Hepatocyte (in vitro differentiated cells): ENCODE data around the gene ADGRV1. TPM values are rescaled to one million over a fixed set of nuclear protein-coding genes. Genes with fewer than 3 reads are reported as not detected.

ENCODE experiments used
- DNase-seq: peaks from one replicate; pipeline ENCODE4 v3.0.0-alpha.2; 2016; ENCODE audit warnings: low spot score
- H2AFZ ChIP-seq: fragments of 200-600 bp; sonication (generic); 2 replicates; pipeline ENCODE4 v1.6.0; 2016; ENCODE audit warnings: antibody characterized with exemption, mild to moderate bottlenecking
- H3K27ac ChIP-seq: fragments of 200-600 bp; sonication (generic); 2 replicates; pipeline ENCODE4 v1.5.1; 2016; ENCODE audit warnings: mild to moderate bottlenecking
- H3K27me3 ChIP-seq: fragments of 200-600 bp; sonication (generic); 2 replicates; pipeline ENCODE4 v1.6.1; 2016
- H3K36me3 ChIP-seq: fragments of 200-600 bp; sonication (generic); replicated peaks from 2 replicates; pipeline ENCODE4 v1.5.1; 2016; ENCODE audit warnings: low read depth; ENCODE audit not compliant: insufficient read depth
- H3K4me1 ChIP-seq: fragments of 200-600 bp; sonication (generic); 2 replicates; pipeline ENCODE4 v1.5.1; 2016; ENCODE audit warnings: mild to moderate bottlenecking, moderate library complexity; ENCODE audit not compliant: insufficient read depth
- H3K4me2 ChIP-seq: fragments of 200-600 bp; sonication (generic); 2 replicates; pipeline ENCODE4 v1.6.0; 2016
- H3K4me3 ChIP-seq: fragments of 200-600 bp; sonication (generic); 2 replicates; pipeline ENCODE4 v1.5.1; 2016; ENCODE audit warnings: mild to moderate bottlenecking
- H3K79me2 ChIP-seq: fragments of 200-600 bp; sonication (generic); 2 replicates; pipeline ENCODE4 v1.6.0; 2017; ENCODE audit warnings: mild to moderate bottlenecking
- H3K9me2 ChIP-seq: fragments of 200-600 bp; sonication (generic); replicated peaks from 2 replicates; pipeline ENCODE4 v1.6.0; 2017; ENCODE audit warnings: mild to moderate bottlenecking; ENCODE audit not compliant: insufficient read depth
- H3K9me3 ChIP-seq: fragments of 200-600 bp; sonication (generic); 2 replicates; pipeline ENCODE4 v1.5.1; 2016; ENCODE audit warnings: low read depth, mild to moderate bottlenecking
- H4K20me1 ChIP-seq: fragments of 200-600 bp; sonication (generic); 2 replicates; pipeline ENCODE4 v1.6.0; 2016; ENCODE audit warnings: mild to moderate bottlenecking; ENCODE audit not compliant: insufficient read depth, poor library complexity, severe bottlenecking
- EZH2 ChIP-seq: fragments of 200-600 bp; sonication (generic); IDR thresholded peaks from 2 replicates; pipeline ENCODE4 v1.6.1; 2016; ENCODE audit warnings: antibody characterized with exemption, mild to moderate bottlenecking, borderline replicate concordance
- EZH2phosphoT487 ChIP-seq: fragments of 200-600 bp; sonication (generic); IDR thresholded peaks from one replicate; pipeline ENCODE4 v1.6.1; 2018; ENCODE audit warnings: antibody characterized with exemption, mild to moderate bottlenecking, low read depth, moderate library complexity; ENCODE audit not compliant: unreplicated experiment, severe bottlenecking
- WGBS: methylation state at CpG from one replicate; pipeline ENCODE4 v1.1.6; 2016; ENCODE audit warnings: low lambda C conversion rate; ENCODE audit errors: missing lambda C conversion rate; 5-methylcytosine and 5-hydroxymethylcytosine counted together
- polyA plus RNA-seq: library from polyadenylated mRNA; unstranded; fragments of >200 nt; fragmentation: Nextera tagmentation; extraction: Ambion mirVana; gene quantifications from 2 replicates; pipeline ENCODE4 v1.2.1, GENCODE V29; 2016
- total RNA-seq: library from RNA; depleted of rRNA; stranded (reverse); fragments of >200 nt; gene quantifications from 2 replicates; pipeline ENCODE4 v1.2.3, GENCODE V29; 2014
- TF ChIP-seq, protein P1 (sequence below): fragments of 200-600 bp; sonication (generic); IDR thresholded peaks from 2 replicates; pipeline ENCODE4 v1.5.1; 2016; ENCODE audit warnings: antibody characterized with exemption, mild to moderate bottlenecking; ENCODE audit not compliant: poor library complexity

Gene ADGRV1
- total and polyA plus RNA-seq, 2 experiments from 2014 or later, result 74.9 to 88.3 TPM

DNA sequence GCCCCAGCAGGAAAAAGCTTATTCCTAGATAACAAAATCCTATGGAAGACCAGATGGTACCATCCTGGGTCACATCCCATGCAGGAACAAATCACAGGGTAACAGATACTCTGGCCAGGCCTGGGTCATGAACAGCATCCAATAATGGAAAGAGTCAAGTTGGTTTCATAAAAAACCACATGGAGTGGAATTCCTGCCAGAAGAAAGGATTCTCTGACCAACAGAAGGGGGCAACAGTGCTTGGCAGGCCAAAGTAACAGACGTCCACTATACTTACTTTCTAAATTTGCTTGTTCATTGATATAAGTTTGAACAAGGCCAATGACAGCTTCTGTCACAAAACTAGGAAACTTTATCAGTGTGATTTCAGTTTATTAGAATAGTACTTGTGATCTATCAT is 551.0 kb downstream of the ADGRV1 start:
- no peak for DNase-seq
- no peaks in the 10 kb centered on the region for H3K4me1 ChIP-seq
- no peaks in the 10 kb centered on the region for H3K9me3 ChIP-seq
- TF ChIP-seq, protein P1, sequence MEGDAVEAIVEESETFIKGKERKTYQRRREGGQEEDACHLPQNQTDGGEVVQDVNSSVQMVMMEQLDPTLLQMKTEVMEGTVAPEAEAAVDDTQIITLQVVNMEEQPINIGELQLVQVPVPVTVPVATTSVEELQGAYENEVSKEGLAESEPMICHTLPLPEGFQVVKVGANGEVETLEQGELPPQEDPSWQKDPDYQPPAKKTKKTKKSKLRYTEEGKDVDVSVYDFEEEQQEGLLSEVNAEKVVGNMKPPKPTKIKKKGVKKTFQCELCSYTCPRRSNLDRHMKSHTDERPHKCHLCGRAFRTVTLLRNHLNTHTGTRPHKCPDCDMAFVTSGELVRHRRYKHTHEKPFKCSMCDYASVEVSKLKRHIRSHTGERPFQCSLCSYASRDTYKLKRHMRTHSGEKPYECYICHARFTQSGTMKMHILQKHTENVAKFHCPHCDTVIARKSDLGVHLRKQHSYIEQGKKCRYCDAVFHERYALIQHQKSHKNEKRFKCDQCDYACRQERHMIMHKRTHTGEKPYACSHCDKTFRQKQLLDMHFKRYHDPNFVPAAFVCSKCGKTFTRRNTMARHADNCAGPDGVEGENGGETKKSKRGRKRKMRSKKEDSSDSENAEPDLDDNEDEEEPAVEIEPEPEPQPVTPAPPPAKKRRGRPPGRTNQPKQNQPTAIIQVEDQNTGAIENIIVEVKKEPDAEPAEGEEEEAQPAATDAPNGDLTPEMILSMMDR, result peak; percentile 3
- TF ChIP-seq EZH2phosphoT487, result no peak
- no peak for TF ChIP-seq EZH2
- no peak overlapping the region for H3K4me2 ChIP-seq
- H3K27me3 ChIP-seq, result no peaks in the 10 kb centered on the region
- H3K36me3 ChIP-seq, result no peaks in the 10 kb centered on the region
- H3K79me2 ChIP-seq, result no peaks in the 10 kb centered on the region
- no peak overlapping the region for H3K27ac ChIP-seq
- no peaks in the 10 kb centered on the region for H4K20me1 ChIP-seq
- H3K9me2 ChIP-seq, result no peaks in the 10 kb centered on the region
- 75% methylated on average over 1 of the region's 1 CpG for WGBS
- no peak overlapping the region for H3K4me3 ChIP-seq
- no peak overlapping the region for H2AFZ ChIP-seq

DNA sequence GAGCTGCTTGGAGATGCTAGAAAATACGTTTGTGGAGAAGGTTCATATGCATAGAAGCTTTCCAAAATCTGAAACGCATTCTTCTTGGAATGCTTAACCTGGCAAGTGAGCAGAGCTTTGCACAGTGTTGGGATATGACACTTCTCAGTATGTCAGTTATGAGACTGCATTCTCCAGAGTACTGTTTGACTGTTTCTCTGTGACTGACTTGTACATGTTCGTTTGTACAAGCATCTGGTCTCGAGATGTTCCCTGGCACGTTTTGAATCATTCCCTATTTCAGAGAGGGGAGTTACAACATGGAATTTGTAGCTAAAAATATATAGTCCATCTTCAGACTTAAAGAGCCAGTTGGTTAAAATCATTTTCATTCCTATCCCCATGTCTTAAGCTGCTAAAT is 552.1 kb downstream of the ADGRV1 start:
- DNase-seq, result no peak
- TF ChIP-seq, protein P1, result no peak
- TF ChIP-seq EZH2phosphoT487, result no peak
- no peak for TF ChIP-seq EZH2
- Histone ChIP-seq H3K9me3 (no peaks in the 10 kb centered on the region), H3K4me1 (no peaks in the 10 kb centered on the region), H3K4me3 (no peak overlapping the region), H3K27ac (no peak overlapping the region), H2AFZ (no peak overlapping the region), H3K36me3 (no peaks in the 10 kb centered on the region), H3K79me2 (no peaks in the 10 kb centered on the region), H3K4me2 (no peak overlapping the region), H3K9me2 (no peaks in the 10 kb centered on the region), H4K20me1 (no peaks in the 10 kb centered on the region), H3K27me3 (no peaks in the 10 kb centered on the region)
- 67% methylated on average over 5 of the region's 5 CpGs for WGBS

DNA sequence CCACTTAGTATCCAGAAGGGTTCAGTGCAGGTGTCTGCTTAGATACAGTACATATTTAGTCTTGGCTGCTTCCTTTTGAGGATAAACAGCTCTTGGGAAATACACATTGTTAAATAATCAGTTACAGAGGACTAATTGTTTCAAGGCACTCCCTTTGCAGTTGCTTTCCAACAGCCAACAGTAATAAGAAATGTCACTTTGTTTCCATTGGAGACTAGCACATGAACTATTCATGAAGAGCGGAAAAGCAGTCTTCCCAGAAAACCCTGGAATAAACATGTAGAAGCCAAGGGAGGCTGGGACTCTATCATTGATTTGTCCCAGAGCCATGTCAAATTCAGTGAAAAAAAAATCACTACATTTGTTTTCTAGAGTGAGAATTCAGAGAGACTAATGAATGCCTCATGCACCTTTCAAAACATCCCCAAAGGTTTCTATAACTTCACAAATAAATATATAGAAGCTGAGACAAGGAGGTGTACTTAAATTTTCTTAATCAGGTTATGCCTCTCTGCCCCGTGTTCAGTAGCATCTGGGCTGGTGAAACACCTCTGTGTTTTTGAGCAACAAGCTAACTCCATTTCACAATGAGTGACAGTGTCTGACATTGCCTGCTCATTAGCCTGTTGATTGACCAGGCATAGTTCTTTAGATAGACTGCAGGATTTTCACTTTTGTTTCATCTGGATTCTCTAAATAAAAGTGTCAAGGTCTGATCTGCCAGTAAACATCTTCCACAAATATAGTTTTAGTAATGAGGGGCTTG is 553.1 kb downstream of the ADGRV1 start:
- Histone ChIP-seq H2AFZ (no peak overlapping the region), H3K9me2 (no peaks in the 10 kb centered on the region), H3K4me1 (no peaks in the 10 kb centered on the region), H3K36me3 (no peaks in the 10 kb centered on the region), H3K27me3 (no peaks in the 10 kb centered on the region), H3K9me3 (no peaks in the 10 kb centered on the region), H3K4me3 (no peak overlapping the region), H3K27ac (no peak overlapping the region), H4K20me1 (no peaks in the 10 kb centered on the region), H3K4me2 (no peak overlapping the region), H3K79me2 (no peaks in the 10 kb centered on the region)
- DNase-seq, result no peak
- 84% methylated on average over 2 of the region's 2 CpGs for WGBS
- TF ChIP-seq EZH2 (no peak), EZH2phosphoT487 (no peak)
- TF ChIP-seq, protein P1, result no peak
